Esophagus squamous epithelium (tissue), 4 donors: Measurements from ENCODE around the gene CORIN.

Experiments used
- CTCF ChIP-seq, 6 experiments: fragments of 450-650 bp in 4 of 6; fragments of 200-600 bp in 2 of 6; sonication (generic) in 2 of 6; IDR thresholded peaks; one replicate each; pipeline ENCODE4 v1.5.1; 2016 to 2019; ENCODE audit warnings: antibody characterized with exemption in 6 of 6, mild to moderate bottlenecking in 4 of 6, moderate library complexity in 4 of 6
- POLR2A ChIP-seq, 4 donors: fragments of 450-650 bp; IDR thresholded peaks; one replicate each; pipeline ENCODE4 v1.6.1; 2017; ENCODE audit warnings: antibody characterized with exemption in 4 of 4, mild to moderate bottlenecking in 4 of 4, moderate library complexity in 3 of 4

DNA sequence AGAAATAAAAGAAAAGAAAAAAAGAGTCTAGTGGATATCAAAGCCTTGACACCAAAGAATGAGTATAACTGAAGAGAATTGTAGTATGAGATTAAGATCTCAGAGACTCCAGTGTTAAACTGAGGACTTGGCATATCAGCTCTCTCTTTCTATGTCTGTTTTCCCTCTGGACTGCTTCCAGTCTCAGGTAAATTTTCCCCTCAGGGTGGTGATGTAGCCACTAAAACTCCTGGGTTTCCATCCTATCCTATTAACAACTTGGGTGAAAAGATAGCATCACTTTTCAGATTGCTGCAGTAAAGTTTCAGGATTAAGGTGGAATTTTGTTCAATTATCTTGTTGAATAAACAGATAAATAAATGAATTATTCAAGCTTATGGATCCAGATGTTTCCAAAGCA, 267.1 kb downstream of the CORIN start:
- no peak for TF ChIP-seq POLR2A (IDR thresholded peaks at IDR 0.05)
- TF ChIP-seq CTCF (IDR thresholded peaks at IDR 0.05): no peak
